C4-2B (cell line): ENCODE results near the gene TSEN2.

Source experiments
- H3K27ac ChIP-seq: fragments of 450-650 bp; 2 replicates; pipeline ENCODE4 v1.5.1; 2017
- ZFX ChIP-seq: fragments of 450-650 bp; IDR thresholded peaks from 2 replicates; pipeline ENCODE4 v1.6.1; 2017
- TF ChIP-seq, protein P1 (sequence below): fragments of 450-650 bp; conservative IDR thresholded peaks from 2 replicates; pipeline ENCODE4 v1.5.1; 2017; ENCODE audit warnings: mild to moderate bottlenecking

TSEN2 gene

DNA sequence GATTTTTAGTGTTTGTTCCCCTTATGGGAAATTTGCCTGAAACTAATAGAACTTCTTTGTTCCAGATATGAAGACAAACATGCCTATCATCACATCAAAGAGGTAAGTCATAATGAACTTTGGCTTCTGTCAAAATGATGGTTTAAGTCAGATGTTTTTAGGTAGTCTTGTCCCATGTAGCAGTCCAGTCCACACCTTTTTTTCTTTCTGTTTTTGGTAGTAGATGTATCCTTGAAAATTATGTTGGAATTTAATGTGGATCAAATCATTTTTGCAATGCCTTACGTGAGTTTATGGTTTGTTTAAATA is 12.1 kb downstream of the TSEN2 start:
- H3K27ac ChIP-seq = no peak overlapping the region
- no peak for TF ChIP-seq ZFX
- TF ChIP-seq, protein P1, sequence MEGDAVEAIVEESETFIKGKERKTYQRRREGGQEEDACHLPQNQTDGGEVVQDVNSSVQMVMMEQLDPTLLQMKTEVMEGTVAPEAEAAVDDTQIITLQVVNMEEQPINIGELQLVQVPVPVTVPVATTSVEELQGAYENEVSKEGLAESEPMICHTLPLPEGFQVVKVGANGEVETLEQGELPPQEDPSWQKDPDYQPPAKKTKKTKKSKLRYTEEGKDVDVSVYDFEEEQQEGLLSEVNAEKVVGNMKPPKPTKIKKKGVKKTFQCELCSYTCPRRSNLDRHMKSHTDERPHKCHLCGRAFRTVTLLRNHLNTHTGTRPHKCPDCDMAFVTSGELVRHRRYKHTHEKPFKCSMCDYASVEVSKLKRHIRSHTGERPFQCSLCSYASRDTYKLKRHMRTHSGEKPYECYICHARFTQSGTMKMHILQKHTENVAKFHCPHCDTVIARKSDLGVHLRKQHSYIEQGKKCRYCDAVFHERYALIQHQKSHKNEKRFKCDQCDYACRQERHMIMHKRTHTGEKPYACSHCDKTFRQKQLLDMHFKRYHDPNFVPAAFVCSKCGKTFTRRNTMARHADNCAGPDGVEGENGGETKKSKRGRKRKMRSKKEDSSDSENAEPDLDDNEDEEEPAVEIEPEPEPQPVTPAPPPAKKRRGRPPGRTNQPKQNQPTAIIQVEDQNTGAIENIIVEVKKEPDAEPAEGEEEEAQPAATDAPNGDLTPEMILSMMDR = no peak

DNA sequence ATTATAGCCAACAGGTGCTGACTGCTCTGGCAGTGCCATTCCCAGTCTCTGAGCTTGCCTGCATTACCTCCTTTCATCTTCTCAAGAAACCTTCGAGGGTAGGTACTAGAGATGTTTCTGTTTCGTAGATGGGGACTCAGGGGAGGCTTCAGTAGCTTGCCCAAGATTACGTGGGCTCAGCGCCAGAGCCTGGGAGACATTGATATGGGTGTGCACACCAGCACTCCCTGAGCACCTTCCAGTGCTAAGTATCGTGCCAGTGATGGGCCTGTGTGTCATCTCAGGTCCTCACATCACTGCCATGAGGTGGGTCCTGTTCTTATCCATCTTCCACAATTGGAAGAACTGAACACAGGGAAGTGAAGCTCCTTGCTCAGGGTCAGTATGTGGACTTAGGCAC is 15.2 kb downstream of the TSEN2 start:
- no peak overlapping the region for H3K27ac ChIP-seq
- TF ChIP-seq, protein P1 = no peak
- no peak for TF ChIP-seq ZFX

DNA sequence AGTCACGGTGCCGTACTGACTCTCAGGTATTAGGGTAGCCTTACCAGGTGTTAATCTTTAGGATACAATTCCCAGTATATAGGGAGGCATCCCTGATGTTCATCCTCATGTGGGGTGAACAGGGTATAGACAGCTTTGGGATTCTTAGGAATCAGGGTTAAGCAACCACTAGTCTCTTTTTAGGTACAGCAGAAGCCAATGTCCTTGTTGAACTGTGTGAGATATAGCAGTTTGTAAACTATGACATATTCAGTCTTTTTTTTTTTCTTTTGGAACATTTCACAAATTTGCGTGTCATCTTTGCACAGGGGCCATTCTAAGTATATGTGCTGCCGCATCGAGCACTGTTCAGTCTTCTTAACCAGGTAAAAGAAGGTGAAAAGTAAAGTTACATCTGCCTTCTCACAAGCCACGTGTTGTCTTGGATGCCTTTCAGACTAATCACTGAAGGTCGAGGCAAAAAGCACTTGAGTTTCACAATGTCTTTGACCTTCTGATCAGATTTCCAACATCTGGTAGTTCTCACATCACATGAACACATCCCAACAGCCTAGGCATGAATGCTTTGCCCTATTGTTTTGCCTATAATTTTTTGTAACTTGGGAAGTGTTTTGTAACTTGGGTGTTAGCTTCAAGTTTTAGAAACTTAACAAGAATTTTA is 17.2 kb downstream of the TSEN2 start:
- TF ChIP-seq, protein P1 = no peak
- no peak for TF ChIP-seq ZFX
- no peak overlapping the region for H3K27ac ChIP-seq

DNA sequence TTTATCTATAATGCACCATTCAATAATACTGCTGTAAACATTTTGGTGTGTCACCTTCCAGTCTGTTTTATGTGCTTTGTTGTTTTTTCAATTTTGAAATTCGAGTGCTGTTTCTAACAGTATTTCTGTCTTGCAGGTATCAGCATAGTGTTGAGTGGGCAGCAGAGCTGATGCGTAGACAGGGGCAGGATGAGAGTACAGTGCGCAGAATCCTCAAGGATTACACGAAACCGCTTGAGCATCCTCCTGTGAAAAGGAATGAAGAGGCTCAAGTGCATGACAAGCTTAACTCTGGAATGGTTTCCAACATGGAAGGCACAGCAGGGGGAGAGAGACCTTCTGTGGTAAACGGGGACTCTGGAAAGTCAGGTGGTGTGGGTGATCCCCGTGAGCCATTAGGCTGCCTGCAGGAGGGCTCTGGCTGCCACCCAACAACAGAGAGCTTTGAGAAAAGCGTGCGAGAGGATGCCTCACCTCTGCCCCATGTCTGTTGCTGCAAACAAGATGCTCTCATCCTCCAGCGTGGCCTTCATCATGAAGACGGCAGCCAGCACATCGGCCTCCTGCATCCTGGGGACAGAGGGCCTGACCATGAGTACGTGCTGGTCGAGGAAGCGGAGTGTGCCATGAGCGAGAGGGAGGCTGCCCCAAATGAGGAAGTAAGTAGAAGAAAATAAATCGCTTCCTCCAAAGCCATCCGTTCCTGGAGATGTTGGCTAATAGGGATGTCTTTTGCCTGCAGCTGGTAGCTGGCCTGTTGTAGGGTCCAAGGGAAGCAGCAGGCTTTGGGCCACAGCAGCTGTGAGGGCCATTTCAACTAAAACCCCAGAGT is 19.1 kb downstream of the TSEN2 start:
- TF ChIP-seq ZFX = no peak
- TF ChIP-seq, protein P1 = no peak
- no peak overlapping the region for H3K27ac ChIP-seq

DNA sequence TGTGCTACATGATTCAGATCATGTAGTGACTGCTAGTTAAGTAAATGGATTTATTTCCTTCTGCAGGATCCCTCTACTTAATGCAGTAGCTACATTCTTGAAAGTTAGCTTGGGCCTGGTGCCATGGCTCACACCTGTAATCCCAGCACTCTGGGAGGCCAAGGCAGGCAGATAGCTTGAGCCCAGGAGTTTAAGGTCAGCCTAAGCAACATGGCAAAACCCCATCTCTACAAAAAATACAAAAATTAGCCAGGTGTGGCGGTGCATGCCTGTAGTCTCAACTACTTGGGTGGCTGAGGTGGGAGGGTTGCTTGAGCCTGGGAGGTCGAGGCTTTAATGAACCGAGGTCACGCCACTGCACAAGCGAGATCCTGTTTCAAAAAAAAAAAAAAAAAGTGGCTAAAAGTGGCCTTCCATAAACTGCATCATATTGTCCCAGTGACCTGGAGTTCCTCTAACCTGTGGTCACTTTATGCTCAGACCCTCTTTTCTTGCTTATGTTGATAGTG is 22.0 kb downstream of the TSEN2 start:
- TF ChIP-seq, protein P1 = no peak
- no peak for TF ChIP-seq ZFX

DNA sequence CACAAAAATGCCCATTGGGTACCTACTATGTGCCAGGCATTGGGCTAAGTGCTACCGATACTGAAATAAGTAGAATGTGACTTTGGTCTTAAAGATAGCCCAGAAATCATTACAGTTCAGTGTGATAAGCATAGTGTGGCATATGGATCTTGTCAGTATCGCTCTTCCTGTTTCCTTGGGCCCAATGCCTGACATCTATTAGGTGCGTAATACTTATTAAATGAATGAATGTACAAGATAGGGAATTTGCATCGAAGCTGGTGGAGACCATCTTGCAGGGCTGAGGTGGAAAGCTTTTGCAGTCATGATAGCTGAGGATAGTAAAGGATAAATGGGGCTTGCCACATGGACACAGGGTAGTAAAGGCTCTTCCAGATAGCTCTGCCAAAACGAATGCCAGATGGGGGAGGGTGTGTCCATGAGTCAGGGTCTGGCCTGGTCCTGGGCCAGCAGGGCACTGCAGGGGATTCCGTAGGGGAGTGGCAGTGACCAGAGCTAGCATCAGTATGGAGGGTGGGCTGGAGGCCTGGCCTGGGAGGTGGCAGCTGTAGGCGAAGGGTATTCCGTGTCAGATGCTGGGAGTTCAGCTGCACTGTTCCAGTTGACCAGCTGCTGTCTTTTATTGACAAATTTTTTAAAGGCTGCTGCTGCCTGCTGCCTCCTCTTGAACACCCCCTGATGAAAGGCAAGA is 23.5 kb downstream of the TSEN2 start:
- TF ChIP-seq, protein P1 = no peak
- no peak for TF ChIP-seq ZFX
- H3K27ac ChIP-seq = no peak overlapping the region

More for the DNA sequence above, 22.0 kb downstream of the TSEN2 start:
- H3K27ac ChIP-seq = no peak overlapping the region

DNA sequence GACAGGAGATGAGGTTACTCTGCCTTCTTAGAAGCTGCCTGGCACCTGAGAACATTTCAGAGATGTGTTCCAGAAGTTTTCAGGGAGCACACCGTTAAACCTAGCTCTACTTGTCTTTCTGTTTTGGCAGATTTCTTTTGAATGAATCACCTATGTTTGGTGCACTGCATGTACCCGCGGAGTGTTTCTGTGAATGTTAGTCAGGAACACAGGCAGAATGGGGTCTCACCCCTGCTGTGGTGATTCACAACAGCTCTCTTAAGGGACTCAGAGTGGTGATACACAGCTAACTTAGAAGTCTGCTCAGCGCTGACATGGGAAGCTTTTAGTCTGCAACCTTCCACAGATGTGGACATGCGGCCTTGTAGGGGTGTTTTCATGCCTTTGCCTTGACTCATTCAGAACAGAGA is 24.0 kb downstream of the TSEN2 start:
- H3K27ac ChIP-seq = no peak overlapping the region
- TF ChIP-seq, protein P1 = no peak
- no peak for TF ChIP-seq ZFX
